Right lobe of liver (tissue), 4 donors: Measurements from ENCODE around the gene TAF11.

ENCODE experiments used
- POLR2A ChIP-seq: fragments of 450-650 bp; IDR thresholded peaks from one replicate; pipeline ENCODE4 v1.6.1; 2017; ENCODE audit warnings: antibody characterized with exemption, mild to moderate bottlenecking
- TF ChIP-seq, protein P1 (sequence below), 4 donors: fragments of 200-600 bp in 3 of 4; fragments of 450-650 bp in 1 of 4; IDR thresholded peaks; one replicate each; pipeline versions ENCODE4 v1.5.1 to v1.8.0; 2016 to 2022; ENCODE audit warnings: antibody characterized with exemption in 4 of 4, mild to moderate bottlenecking in 2 of 4
- donor health status: DM: no; HTN: no; CAD: no.
- donor health status: DM: no; HTN: no; CAD: no.
- donor health status: DM: no; HTN: yes; CAD: no.

DNA sequence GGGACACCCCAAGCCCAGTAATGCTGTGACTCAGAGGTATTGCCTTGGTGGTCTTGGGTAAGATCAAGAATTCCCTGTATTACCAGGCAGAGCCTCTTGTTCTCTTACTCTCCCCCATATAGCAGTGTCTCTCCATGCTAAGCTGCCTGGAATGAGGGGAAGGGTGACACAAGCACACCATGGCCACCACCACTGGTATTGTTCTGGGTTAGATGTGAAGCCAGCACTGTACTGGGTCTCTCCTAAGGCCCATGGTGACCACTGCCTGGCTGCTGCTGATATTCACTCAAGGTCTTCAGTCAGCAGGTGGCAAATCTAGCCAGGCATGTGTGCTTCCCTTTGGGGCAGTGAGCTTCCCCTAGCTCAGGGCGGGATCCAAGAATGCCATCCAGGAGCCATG lies 36.5 kb downstream of the TAF11 start:
- TF ChIP-seq, protein P1, sequence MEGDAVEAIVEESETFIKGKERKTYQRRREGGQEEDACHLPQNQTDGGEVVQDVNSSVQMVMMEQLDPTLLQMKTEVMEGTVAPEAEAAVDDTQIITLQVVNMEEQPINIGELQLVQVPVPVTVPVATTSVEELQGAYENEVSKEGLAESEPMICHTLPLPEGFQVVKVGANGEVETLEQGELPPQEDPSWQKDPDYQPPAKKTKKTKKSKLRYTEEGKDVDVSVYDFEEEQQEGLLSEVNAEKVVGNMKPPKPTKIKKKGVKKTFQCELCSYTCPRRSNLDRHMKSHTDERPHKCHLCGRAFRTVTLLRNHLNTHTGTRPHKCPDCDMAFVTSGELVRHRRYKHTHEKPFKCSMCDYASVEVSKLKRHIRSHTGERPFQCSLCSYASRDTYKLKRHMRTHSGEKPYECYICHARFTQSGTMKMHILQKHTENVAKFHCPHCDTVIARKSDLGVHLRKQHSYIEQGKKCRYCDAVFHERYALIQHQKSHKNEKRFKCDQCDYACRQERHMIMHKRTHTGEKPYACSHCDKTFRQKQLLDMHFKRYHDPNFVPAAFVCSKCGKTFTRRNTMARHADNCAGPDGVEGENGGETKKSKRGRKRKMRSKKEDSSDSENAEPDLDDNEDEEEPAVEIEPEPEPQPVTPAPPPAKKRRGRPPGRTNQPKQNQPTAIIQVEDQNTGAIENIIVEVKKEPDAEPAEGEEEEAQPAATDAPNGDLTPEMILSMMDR (IDR thresholded peaks at IDR 0.05), result no peak
- TF ChIP-seq POLR2A, result no peak
